G401.6 (cell line): ENCODE measurements around the gene C12orf43.
"Not testable (repeated sequence)": the region's sequence is repeated elsewhere in the genome, so short reads cannot be mapped to it uniquely, and the experiment has no call there.

Source experiments
- FAIRE-seq: peaks from 2 replicates; lab custom pipeline; 2012; peaks lifted over from hg19 to GRCh38; lab: Jason Lieb, UNC

The C12orf43 gene, protein sequence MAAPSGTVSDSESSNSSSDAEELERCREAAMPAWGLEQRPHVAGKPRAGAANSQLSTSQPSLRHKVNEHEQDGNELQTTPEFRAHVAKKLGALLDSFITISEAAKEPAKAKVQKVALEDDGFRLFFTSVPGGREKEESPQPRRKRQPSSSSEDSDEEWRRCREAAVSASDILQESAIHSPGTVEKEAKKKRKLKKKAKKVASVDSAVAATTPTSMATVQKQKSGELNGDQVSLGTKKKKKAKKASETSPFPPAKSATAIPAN

DNA sequence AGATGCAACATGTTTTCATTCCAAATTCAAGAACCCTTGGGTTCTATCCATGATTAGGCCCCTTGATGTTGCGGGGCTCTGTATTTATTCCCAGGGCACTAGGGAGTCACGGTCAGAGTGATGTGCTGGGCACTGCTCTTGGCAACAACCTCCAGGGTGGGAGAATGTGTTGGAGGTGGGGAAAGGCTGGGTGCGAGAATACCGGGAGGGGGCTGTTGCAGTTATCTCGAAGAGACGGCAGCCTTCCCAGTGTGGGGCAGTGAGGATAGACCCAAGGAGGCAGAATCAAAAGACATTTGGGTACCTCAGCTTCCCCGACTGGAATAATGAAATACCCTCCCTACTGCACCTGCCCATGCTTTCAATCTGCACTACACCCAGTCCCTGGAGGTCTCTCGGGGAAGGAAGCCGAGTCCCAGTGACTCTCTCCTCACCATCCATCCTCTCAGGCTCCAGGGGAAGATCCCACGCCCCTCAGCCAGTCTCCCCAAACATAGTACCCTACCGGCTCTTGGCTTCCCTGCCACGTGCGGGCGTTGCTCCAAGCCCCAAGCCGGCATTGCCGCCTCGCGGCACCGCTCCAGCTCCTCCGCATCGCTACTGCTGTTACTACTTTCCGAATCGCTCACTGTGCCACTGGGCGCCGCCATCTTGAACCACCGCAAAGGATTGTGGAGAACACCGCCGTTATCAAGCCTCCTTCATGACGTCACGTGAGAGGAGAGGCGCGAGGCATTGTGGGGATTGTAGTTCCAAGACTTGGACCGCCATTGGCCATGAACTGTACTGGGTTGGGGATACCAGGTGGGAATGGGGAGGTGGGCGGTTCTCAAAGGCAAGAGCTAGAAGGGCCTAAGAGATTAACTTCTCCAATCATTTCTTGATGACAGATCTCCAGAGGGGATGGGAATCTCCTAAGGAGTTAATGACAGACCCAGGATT, at the start of gene C12orf43:
TSS of gene C12orf43 (minus strand) at position 663 of the 942 bp plus-strand sequence. CDS start at position 650, 13 bp downstream.
- FAIRE-seq: peak; percentile 93

DNA sequence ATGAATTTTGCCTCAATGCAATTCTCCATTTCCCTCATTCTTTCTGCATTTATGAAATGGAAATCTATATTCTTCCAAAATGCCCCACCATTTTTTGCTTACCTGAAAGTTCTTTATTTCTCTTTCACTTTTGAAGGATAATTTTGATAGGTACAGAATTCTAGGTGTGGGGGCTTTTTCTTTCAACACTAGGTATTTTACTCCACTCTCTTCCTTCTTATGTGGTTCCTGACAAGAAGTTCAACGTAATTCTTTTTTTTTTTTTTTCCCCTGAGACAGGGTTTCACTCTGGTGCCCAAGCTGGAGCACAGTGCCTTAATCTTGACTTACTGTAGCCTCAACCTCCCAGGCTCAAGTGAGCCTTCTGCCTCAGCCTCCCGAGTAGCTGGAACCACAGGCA, 49.1 kb upstream of the C12orf43 start:
- no peak for FAIRE-seq

DNA sequence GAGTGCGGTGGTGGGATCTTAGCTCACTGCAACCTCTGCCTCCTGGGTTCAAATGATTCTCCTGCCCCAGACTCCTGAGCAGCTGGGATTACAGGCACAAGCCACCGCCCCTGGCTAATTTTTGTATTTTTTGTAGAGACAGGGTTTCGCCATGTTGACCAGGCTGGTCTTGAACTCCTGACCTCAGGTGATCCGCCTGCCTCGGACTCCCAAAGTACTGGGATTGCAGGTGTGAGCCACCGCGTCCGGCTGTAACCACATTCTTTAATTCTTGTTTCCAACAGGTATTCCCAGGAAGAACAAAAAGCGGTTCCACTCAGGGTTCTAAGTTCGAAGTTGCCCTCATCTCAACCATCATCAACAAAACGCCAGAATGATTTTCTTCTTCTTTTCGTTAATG, 48.3 kb upstream of the C12orf43 start:
- FAIRE-seq: not testable (repeated sequence)

DNA sequence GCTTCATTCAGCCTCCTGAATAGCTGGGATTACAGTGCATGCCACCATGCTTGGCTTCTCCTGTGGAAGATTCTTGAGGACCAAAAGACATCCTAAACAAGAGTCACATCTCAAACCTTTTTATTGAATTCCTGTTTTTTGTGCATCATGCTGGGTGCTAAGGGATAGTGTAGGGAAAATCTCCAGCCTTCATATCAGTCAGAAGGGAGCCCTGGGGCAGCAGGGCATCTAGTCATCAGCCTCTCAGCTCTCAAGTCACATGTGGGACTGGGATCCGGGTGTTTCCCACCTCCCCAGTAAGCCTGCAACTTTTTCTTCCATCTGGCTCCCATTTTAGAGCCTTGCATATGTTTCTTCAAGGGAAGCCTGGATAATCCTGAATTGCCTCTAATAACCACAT, 47.8 kb upstream of the C12orf43 start:
- no peak for FAIRE-seq

DNA sequence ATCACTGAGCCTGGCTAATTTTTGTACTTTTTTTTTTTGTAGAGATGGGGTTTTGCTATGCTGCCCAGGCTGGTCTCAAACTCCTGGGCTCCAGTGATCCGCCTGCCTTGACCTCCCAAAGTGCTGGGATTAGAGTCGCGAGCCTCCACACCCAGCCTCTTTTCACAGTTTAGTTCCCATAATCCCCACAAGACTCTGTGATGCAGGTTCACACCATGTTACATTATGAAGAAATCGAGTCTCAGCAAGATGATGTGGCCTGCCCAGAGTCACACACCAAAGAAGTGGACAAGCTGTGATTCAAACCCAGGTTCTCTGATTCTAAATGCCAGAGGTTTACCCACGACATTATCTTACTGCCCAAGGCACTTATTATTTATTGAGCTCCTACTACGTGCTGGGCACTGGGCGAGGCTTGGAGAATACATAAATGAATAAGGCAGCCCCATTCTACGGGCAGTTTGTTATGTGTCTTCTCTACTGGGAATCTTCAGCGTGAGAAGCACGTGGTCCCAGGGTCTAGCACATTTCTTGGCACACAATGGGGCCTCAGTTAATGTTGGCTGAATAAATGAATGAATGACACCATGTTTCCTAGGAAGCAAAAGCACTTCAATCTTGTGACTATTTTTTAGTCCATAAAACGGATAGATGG, 46.2 kb upstream of the C12orf43 start:
- FAIRE-seq: no peak

DNA sequence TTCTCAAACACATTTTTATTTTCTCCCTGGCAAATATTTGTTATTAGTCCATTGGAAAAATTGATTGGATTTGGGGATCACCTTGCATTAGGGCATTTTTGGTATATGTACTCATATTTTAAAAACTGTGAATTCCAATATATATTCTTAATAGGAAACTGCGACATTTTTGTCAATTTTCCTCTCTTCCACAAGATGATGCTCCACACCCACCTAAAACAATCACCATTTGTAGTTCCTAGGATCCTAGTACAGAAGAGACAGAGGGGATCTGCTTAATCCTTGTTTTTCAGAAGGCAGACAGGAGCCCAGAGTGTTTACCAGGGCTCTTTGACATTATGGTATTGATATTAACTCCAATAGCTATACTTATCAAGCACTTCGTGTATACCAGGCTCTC, 45.5 kb upstream of the C12orf43 start:
- FAIRE-seq: no peak

DNA sequence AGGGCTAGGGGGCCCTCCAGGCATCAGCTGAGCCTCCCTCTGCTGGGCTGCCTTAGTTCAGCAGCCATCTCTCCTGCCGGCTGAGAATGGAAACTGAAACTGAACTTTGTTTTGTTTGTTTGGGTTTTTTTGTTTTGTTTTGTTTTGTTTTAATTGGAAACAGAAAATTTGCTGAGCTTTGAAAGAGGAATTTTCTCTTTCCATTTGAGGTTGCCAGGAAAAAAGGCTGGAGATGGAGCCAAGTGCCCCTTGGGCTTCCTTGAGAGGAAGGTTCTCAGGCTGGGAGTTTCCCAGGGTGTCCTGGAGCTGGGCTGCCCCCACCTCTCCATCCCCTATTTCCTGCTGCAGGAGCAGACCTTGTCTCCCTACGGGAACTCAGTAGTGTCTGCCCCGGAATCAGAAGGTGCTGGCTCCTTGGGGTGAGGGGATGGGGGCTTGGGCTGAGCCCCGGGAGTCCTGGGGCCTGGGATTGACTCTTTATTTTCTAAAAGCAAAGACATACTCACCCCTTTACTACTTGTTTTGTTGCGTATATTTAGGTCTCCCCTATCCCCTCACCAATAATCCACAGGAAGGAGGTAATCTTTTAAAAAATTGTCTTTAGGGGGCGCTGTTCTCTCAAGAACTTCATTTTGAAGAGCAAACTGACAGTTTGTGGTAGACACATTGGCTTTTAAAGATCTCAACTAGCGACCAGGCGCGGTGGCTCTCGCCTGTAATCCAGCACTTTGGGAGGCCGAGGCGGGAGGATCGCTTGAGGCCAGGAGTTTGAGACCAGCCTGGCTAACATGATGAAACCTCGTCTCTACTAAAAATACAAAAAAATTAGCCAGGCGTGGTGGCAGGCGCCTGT, 44.1 kb upstream of the C12orf43 start:
- peak; percentile 68 for FAIRE-seq

DNA sequence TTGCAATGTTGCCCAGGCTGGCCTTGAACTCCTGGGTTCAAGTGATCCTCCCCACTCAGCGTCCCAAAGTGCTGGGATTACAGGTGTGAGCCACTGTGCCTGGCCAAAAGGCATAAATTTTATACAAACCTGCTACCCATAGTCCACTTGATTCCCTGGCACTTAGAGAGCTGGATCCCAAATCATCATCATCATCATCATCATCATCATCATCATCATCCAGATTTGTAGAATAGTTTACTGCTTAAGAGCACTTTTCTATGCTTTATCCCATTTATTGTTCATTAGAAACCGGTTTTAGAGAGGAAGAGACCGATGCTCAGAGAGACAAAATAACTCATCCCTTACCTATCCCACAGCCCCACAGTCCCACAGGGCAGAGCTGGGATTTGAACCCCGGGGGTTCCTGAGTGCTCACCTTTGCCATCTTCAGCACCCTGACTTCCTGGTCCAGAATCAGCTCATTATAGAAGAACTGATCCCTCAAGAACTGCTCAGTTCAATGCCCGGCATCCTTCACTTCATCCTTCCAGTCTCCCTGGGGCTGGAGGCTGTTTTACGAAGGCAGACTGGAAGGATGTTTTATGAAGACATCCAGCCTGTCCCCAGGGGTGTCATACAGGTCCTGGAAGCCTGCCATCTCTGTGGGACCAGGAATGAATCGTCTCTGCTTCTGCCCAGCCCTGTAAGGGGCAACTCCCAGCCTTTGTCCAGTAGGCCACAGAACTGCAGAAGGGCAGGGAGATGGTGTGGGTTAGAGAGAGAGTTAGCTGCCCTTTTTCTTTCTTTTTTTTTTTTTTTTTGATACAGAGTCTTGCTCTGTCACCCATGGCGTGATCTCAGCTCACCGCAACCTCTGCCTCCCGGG, 43.0 kb upstream of the C12orf43 start:
- no peak for FAIRE-seq

DNA sequence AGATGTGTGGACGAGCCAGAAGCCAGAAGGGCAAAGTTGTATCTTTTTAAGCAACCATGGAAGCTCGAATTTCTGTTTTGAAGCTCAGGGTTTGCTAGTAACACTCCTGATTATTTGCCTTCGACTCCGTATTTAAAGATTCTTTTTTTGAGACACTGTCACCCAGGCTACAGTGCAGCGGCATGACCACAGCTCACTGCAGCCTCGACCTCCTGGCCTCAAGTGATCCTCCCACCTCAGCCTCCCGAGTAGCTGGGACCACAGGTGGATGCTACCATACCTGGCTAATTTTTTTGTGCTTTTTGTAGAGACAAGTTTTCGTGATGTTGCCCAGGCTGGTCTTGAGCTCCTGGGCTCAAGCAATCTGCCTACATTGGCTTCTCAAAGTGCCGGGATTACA, 41.5 kb upstream of the C12orf43 start:
- no peak for FAIRE-seq

DNA sequence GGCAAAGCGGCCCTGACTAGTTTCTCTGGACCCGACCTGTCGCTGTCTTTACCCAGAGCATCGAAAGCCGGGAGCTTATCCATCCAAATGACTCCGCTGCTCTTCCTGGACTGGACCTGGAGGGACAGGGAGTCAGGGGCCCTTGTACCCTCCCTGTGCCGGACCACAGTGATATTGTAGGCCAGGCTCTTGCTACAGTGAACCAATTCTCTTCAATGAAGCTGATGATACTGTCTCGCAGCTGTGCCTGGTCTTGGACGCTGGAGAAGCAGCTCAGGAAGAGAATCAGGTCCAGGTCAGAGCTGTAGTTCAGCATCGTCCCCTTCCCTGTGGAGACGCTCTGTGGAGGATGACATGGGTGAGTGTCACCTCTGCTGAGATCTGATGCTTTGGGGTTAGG, 37.4 kb upstream of the C12orf43 start:
- FAIRE-seq: no peak

DNA sequence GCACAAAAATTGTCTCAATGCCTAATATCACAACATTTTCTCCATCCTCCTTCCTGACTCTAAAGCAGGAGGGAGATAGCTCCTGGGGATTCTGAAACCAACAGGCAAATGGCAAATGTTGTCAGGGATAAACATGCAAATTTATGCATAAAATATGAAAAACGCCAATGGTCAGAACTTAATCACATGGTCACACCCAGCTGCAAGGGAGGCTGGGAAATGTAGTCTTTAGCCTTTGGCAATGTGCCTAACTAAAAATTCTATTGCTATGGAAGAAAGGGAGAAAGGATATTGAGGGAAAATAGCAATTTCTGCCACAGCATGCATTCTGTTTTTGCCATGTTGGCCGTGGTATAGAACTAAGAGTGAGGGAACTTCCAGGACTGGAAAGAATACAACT, 34.4 kb upstream of the C12orf43 start:
- no peak for FAIRE-seq

DNA sequence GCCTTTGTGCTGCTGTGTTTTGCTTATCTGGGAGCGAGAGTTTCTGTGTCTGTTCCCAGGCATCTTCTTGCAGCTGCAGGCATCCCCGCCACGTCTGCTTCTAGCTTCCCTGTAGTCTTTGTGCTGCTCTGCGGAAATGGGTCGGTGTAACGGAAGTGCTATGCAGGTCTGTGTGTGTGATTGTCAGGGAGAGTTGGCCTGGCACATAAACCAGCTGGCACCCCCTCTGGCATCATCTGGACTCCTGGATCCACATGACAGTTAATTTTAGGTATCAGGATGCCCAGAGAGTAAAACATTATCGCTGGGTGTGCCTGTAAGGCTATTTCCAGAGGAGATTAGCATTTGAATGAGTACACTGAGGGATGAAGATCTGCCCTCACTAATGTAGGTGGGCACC, 32.2 kb upstream of the C12orf43 start:
- FAIRE-seq: no peak

DNA sequence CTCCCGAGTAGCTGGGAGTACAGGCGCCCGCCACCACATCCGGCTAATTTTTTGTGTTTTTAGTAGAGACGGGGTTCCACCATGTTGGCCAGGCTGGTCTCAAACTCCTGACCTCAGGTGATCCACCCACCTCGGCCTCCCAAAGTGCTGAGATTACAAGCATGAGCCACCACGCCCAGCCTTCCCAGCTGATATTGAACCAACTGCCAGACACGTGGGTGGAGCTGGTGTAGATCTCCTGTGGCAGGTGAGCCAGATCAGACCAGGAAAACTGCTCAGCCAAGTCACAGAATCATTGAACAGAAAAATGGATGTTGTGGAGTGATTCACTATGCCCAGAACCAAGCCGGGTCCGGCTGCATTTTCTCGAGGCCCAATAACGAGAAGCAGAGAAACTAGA, 31.1 kb upstream of the C12orf43 start:
- FAIRE-seq: not testable (repeated sequence)

DNA sequence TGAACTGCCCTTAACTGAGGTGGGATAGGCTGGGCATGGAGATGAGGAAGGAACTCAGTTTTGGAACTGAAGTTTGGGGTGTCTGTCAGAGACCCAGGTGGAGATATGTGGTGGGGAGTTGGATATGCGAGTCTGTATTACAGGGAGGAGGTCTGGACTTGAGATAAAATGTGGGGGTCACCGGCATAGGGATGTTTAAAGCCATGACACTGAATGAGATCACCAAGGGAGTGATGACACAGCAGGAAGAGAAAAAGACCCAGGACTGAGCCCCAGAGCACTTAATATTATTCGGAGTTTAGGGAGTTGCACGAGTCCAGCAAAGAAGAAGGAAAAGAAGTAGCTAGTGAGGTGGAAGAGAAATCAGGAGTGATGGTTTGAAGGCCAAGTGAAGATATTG, 26.8 kb upstream of the C12orf43 start:
- no peak for FAIRE-seq

DNA sequence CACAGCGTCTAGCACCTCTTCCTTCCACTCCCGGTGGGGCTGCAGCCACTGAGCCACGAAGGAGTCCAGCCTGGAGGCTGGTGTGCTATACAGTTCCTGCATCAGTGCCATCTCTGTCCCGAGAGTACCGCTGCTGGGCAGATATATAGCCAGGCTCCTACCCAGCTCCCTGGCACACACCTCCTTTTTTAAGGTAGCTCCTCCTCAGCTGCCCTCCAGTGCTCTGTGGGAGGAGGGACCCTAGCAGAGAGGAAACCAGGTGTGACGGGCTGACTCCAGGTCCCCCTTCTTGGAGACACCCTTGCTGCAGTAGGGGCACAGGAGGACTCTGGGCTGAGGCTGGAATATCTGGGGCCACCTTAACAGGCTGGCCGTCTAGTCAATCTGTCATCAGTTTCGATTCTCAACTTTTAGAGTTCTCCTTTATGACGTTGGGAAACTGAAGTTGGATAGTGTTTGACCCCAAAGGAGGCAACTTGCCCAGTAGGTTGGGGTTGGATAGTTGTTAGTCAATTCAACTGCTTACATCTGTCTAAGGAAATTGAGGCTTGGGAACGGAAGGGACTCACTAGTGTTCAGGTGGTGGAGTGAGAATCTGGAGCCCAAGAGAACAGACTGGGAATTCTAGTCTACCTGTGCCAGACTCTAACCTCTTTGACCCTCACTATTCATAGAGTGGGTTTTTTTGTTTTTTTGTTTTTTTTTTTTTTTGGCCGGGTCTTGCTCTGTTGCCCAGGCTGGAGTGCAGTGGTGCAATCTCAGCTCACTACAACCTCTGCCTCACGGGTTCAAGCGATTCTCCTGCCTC, 22.8 kb upstream of the C12orf43 start, which contains the start of gene OASL:
TSS of gene OASL (minus strand) at position 386 of the 808 bp plus-strand sequence. CDS start at position 111, 275 bp downstream.
- FAIRE-seq: no peak

DNA sequence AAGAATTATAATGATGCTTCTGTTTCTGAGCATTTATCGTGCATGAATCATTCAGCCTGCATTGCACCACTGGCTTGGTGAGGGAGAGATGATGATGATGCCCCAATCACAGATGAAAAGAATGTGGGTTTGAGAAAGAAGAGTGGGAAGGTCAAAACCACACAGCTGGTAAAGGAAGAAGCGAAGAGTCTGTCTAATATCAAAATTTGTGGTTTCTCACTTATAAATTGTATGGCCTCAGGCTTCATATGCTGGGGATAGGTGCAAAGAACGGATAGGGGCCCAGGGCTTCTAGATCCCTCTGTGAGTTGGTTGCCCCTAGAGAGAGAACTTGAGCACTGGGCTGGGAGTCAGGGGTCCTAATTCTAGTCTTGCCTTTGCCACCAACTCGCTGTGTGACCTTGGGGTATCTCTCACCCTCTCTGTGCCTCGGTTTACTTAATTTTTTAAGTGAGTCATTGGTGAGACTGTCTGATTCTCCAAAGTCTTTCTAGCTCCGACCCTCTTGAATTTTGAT, 20.6 kb upstream of the C12orf43 start:
- no peak for FAIRE-seq

DNA sequence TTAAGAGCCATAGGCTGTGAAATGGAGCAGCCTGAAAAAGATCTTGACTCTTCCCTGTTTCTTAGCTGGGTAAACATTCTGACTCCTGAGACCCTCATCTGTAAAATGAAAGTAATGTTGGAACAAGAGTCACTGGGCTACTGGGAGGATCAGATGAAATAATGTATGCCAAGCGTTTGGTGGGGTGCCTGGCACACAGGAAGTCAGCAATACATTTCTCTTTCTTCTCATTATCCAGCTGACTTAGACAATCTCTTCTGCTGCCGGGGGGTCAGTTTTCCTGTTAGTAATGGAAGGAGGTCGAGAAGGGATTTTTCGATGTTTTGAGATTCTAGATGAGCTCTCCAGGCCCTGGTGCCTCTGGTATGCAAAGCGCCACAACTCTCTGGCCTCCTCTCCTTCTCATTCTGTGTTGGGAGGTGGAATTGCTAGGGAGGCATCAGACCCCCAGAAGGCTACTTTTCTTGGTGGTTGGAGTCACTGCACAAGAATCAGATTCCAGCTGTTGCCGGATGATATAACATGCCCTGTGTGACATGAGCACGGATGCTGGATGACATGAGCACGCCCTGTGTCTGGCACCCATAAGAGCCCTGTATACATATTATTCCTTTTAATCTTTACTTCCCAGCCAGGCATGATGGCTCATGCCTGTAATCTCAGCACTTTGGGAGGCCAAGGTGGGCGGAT, 18.5 kb upstream of the C12orf43 start:
- no peak for FAIRE-seq

DNA sequence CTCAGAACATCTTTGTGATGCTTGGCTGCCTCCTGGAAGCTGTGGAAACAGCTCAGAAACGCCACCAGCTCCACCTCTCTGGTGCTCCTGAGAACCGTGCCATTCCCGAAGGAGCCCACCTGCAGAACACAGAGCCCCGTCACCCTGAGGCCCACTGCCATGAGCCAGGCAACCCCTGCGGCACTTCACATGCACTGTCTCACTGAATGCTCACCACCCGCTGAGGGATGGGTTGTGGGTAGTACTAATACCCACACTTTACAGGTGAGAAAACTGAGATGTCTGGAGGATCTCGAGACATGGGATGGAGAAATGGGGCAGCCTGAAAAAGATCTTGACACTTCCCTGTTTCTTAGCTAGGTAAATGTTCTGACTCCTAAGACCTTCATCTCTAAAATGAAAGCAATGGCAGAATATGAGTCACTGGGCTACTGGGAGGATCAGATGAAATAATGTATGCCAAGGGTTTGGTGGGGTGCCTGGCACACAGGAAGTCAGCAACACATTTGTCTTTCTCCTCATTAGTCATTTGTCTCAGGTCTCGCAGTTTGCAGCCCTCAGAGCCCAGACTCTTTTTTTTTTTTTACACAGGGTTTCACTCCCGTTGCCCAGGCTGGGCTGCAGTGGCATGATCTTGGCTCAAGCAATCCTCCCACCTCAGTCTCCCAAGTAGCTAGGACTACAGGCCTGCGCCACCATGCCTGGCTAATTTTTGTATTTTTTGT, 17.5 kb upstream of the C12orf43 start:
- FAIRE-seq: no peak
